Right lobe of liver (tissue), 6 donors: ENCODE measurements around the gene FRS2. TPM values are rescaled to one million over a fixed set of nuclear protein-coding genes. Genes with fewer than 3 reads are reported as not detected.

Experiments
- ATAC-seq, 4 donors: fragments of 200-7000 bp; cut with Tn5 transposase; one replicate each; pipeline ENCODE4 v1.9.1; 2020; ENCODE audit warnings: mild to moderate bottlenecking in 4 of 4, moderate library complexity in 4 of 4
- DNase-seq, 3 donors: peaks; one replicate each; pipeline ENCODE4 v3.0.0-alpha.2; 2020
- H3K27ac ChIP-seq, 3 donors: fragments of 200-600 bp; one replicate each; pipeline ENCODE4 v1.8.0; 2022
- H3K27me3 ChIP-seq, 2 donors: fragments of 200-600 bp; one replicate each; pipeline ENCODE4 v1.8.0; 2022
- H3K36me3 ChIP-seq, 4 donors: fragments of 200-600 bp; sonication (generic) in 1 of 4; one replicate each; pipeline versions ENCODE4 v1.5.1 to v1.8.0; 2017 to 2022; ENCODE audit warnings: control low read depth in 1 of 4
- H3K4me1 ChIP-seq, 4 donors: fragments of 200-600 bp; sonication (generic) in 1 of 4; one replicate each; pipeline versions ENCODE4 v1.5.1 to v1.8.0; 2017 to 2022; ENCODE audit warnings: control low read depth in 1 of 4
- H3K4me3 ChIP-seq, 3 donors: fragments of 200-600 bp; one replicate each; pipeline ENCODE4 v1.8.0; 2022
- H3K9me3 ChIP-seq, 4 donors: fragments of 200-600 bp; sonication (generic) in 1 of 4; one replicate each; pipeline versions ENCODE4 v1.5.1 to v1.8.0; 2017 to 2022; ENCODE audit warnings: control low read depth in 1 of 4
- CTCF ChIP-seq, 4 donors: fragments of 200-600 bp in 3 of 4; fragments of 450-650 bp in 1 of 4; IDR thresholded peaks; one replicate each; pipeline versions ENCODE4 v1.5.1 to v1.8.0; 2016 to 2022; ENCODE audit warnings: antibody characterized with exemption in 4 of 4, mild to moderate bottlenecking in 2 of 4
- POLR2A ChIP-seq: fragments of 450-650 bp; IDR thresholded peaks from one replicate; pipeline ENCODE4 v1.6.1; 2017; ENCODE audit warnings: antibody characterized with exemption, mild to moderate bottlenecking
- WGBS: methylation state at CpG from one replicate; pipeline ENCODE4 v1.1.6; 2018; ENCODE audit warnings: low coverage, low lambda C conversion rate; ENCODE audit not compliant: insufficient coverage; ENCODE audit errors: missing lambda C conversion rate; 5-methylcytosine and 5-hydroxymethylcytosine counted together
- intact Hi-C, 2 donors: fragments of 100-400 bp; cut with DNase I; formaldehyde crosslinking; loops; one replicate each; pipeline versions ENCODE4 v1.11.2 to v1.14.1; 2022
- total RNA-seq, 6 experiments: library from RNA; depleted of rRNA in 2 of 6; stranded (reverse); fragments of >200 nt in 2 of 6; fragmentation: NEBNext Ultra II Directional in 3 of 6; extraction: Animal tissue kit (Norgen Biotek cat#: 25700) in 3 of 6; gene quantifications; one replicate each; pipeline versions ENCODE4 v1.1.0 to v1.2.4, GENCODE V29; 2016 to 2023
- donor health status: DM: no; HTN: yes; CAD: no.
- donor health status: DM: no; HTN: no; CAD: no.
- donor health status: DM: no; HTN: no; CAD: no.
- donor health status: DM: no; HTN: yes; CAD: no.
- donor health status: DM: no; HTN: yes; CAD: no.

Gene FRS2
- total RNA-seq, 6 experiments from 2014 or later = 13.8 to 27.8 (median 15.8) TPM

- no peaks in the 10 kb centered on the region for H3K4me1 ChIP-seq
- peaks cover 0 to 21% (median 12%) of the 10 kb centered on the region in 4 donors for H3K36me3 ChIP-seq
- intact Hi-C loops = no loop called here
- 76% methylated on average over 2 of the region's 2 CpGs for WGBS
- no peaks in the 10 kb centered on the region for H3K9me3 ChIP-seq
- DNase-seq = no peak
- no peak overlapping the region for H3K27ac ChIP-seq
- H3K27me3 ChIP-seq = no peaks in the 10 kb centered on the region
- TF ChIP-seq POLR2A (no peak), CTCF (IDR thresholded peaks at IDR 0.05) (no peak)
- ATAC-seq = no peak
- H3K4me3 ChIP-seq = no peak overlapping the region
These were observed 108.1 kb downstream of the FRS2 start for GRCh38 chr12:69578283-69578682.

GRCh38 chr12:69579029-69579428 is 108.8 kb downstream of the FRS2 start:
- intact Hi-C loops = no loop called here
- TF ChIP-seq CTCF (IDR thresholded peaks at IDR 0.05) (no peak), POLR2A (no peak)
- WGBS = 67% methylated on average over 4 of the region's 4 CpGs

GRCh38 chr12:69580074-69580473 is 109.9 kb downstream of the FRS2 start:
- intact Hi-C loops = no loop called here
- H3K4me3 ChIP-seq = no peak overlapping the region
- no peak overlapping the region for H3K27ac ChIP-seq
- 88% methylated on average over 1 of the region's 1 CpG for WGBS
- TF ChIP-seq CTCF (IDR thresholded peaks at IDR 0.05) (no peak), POLR2A (no peak)
- ATAC-seq = no peak
- no peaks in the 10 kb centered on the region for H3K9me3 ChIP-seq
- no peaks in the 10 kb centered on the region for H3K27me3 ChIP-seq
- H3K36me3 ChIP-seq = peaks cover 0 to 4% (median 2%) of the 10 kb centered on the region in 4 donors
- peaks cover 0 to 5% (median 0%) of the 10 kb centered on the region in 4 donors for H3K4me1 ChIP-seq
- DNase-seq = no peak

More at GRCh38 chr12:69579029-69579428, 108.8 kb downstream of the FRS2 start:
- Histone ChIP-seq H3K36me3 (peaks cover 0 to 14% (median 10%) of the 10 kb centered on the region in 4 donors), H3K9me3 (no peaks in the 10 kb centered on the region), H3K27me3 (no peaks in the 10 kb centered on the region), H3K4me3 (no peak overlapping the region), H3K4me1 (no peaks in the 10 kb centered on the region), H3K27ac (no peak overlapping the region)
- DNase-seq (no peak), ATAC-seq (no peak)

- no peak for TF ChIP-seq CTCF (IDR thresholded peaks at IDR 0.05)
- TF ChIP-seq POLR2A = no peak
- H3K27ac ChIP-seq = no peak overlapping the region
- ATAC-seq = no peak
- H3K4me3 ChIP-seq = no peak overlapping the region
- DNase-seq = no peak
- H3K9me3 ChIP-seq = no peaks in the 10 kb centered on the region
- peaks cover 0 to 17% (median 9%) of the 10 kb centered on the region in 4 donors for H3K36me3 ChIP-seq
- H3K4me1 ChIP-seq = peaks cover 0 to 12% (median 0%) of the 10 kb centered on the region in 4 donors
- intact Hi-C loops = no loop called here
- no peaks in the 10 kb centered on the region for H3K27me3 ChIP-seq
These were observed 113.0 kb downstream of the FRS2 start for GRCh38 chr12:69583203-69583602.
